Mesendoderm (in vitro differentiated cells): ENCODE data around the gene MAST4.
A peak's percentile ranks its signal among the peaks of the same experiment; 100 is the strongest.

Experiments used
- DNase-seq: peaks from one replicate; pipeline ENCODE4 v3.0.0; 2013
- H2AK5ac ChIP-seq: 2 replicates; pipeline ENCODE4 v1.6.1; 2013; ENCODE audit warnings: low read length, inconsistent platforms
- H2BK120ac ChIP-seq: 2 replicates; pipeline ENCODE4 v1.6.1; 2013; ENCODE audit warnings: low read depth, mild to moderate bottlenecking, low read length, moderate library complexity, mixed read lengths
- H2BK15ac ChIP-seq: replicated peaks from 2 replicates; pipeline ENCODE4 v1.6.1; 2013; ENCODE audit warnings: low read depth, mild to moderate bottlenecking, moderate library complexity
- H2BK5ac ChIP-seq: 2 replicates; pipeline ENCODE4 v1.6.1; 2013; ENCODE audit warnings: low read length, inconsistent platforms
- H3K18ac ChIP-seq: 2 replicates; pipeline ENCODE4 v1.6.1; 2013; ENCODE audit warnings: mild to moderate bottlenecking, low read length, mixed read lengths
- H3K23ac ChIP-seq: one replicate; pipeline ENCODE4 v1.6.1; 2013; ENCODE audit warnings: low read length
- H3K27ac ChIP-seq: 2 replicates; pipeline ENCODE4 v1.5.1; 2013; ENCODE audit warnings: low read depth, mild to moderate bottlenecking, inconsistent platforms, low read length, moderate library complexity
- H3K27me3 ChIP-seq: 2 replicates; pipeline ENCODE4 v1.6.1; 2013; ENCODE audit warnings: low read length, control low read depth, mild to moderate bottlenecking, inconsistent platforms; ENCODE audit not compliant: insufficient read depth, poor library complexity
- H3K36me3 ChIP-seq: 2 replicates; pipeline ENCODE4 v1.6.1; 2013; ENCODE audit warnings: low read length, inconsistent platforms; ENCODE audit not compliant: control insufficient read depth, insufficient read depth
- H3K4ac ChIP-seq: one replicate; pipeline ENCODE4 v1.6.1; 2013; ENCODE audit warnings: low read depth, mild to moderate bottlenecking, low read length, moderate library complexity
- H3K4me1 ChIP-seq: 2 replicates; pipeline ENCODE4 v1.6.1; 2013; ENCODE audit warnings: low read depth, low read length, inconsistent platforms; ENCODE audit not compliant: control insufficient read depth
- H3K4me2 ChIP-seq: 2 replicates; pipeline ENCODE4 v1.6.1; 2013; ENCODE audit warnings: low read length
- H3K4me3 ChIP-seq: 2 replicates; pipeline ENCODE4 v1.5.1; 2013; ENCODE audit warnings: mild to moderate bottlenecking, low read length
- H3K56ac ChIP-seq: one replicate; pipeline ENCODE4 v1.6.1; 2013; ENCODE audit warnings: low read length
- H3K79me1 ChIP-seq: 2 replicates; pipeline ENCODE4 v1.6.1; 2013; ENCODE audit warnings: low read length, inconsistent platforms
- H3K79me2 ChIP-seq: 2 replicates; pipeline ENCODE4 v1.6.1; 2013; ENCODE audit warnings: mild to moderate bottlenecking, low read length; ENCODE audit not compliant: control insufficient read depth, insufficient read depth
- H3K9ac ChIP-seq: 2 replicates; pipeline ENCODE4 v1.6.1; 2013; ENCODE audit warnings: low read length, inconsistent platforms
- H4K5ac ChIP-seq: one replicate; pipeline ENCODE4 v1.6.1; 2013; ENCODE audit warnings: low read length
- H4K8ac ChIP-seq: one replicate; pipeline ENCODE4 v1.6.1; 2013; ENCODE audit warnings: low read depth, mild to moderate bottlenecking, control low read depth, low read length, moderate library complexity
- WGBS: extraction: QIAGEN DNeasy Blood & Tissue Kit; methylation state at CpG from one replicate; pipeline ENCODE4 v1.1.7; 2013; ENCODE audit warnings: low lambda C conversion rate, missing lambda C conversion rate; ENCODE audit not compliant: insufficient coverage; ENCODE audit errors: extremely low coverage; 5-methylcytosine and 5-hydroxymethylcytosine counted together

MAST4 gene

GRCh38 chr5:66671305-66671704 is 75.1 kb downstream of the MAST4 start:
- WGBS: no CpG with 5 or more reads among the region's 2 CpGs
- no peaks in the 10 kb centered on the region for H3K36me3 ChIP-seq
- no peak overlapping the region for H4K5ac ChIP-seq
- H3K4ac ChIP-seq: no peak overlapping the region
- no peak overlapping the region for H2BK120ac ChIP-seq
- no peaks in the 10 kb centered on the region for H3K79me1 ChIP-seq
- H2AK5ac ChIP-seq: no peak overlapping the region
- no peaks in the 10 kb centered on the region for H3K79me2 ChIP-seq
- no peak overlapping the region for H2BK15ac ChIP-seq
- H2BK5ac ChIP-seq: no peak overlapping the region
- H4K8ac ChIP-seq: no peak overlapping the region
- no peak overlapping the region for H3K27ac ChIP-seq
- no peak overlapping the region for H3K23ac ChIP-seq
- no peaks in the 10 kb centered on the region for H3K4me1 ChIP-seq
- no peak overlapping the region for H3K4me3 ChIP-seq
- no peaks in the 10 kb centered on the region for H3K27me3 ChIP-seq
- DNase-seq: no peak
- no peak overlapping the region for H3K18ac ChIP-seq
- no peak overlapping the region for H3K56ac ChIP-seq
- H3K9ac ChIP-seq: no peak overlapping the region
- no peak overlapping the region for H3K4me2 ChIP-seq

GRCh38 chr5:66674802-66675201 is 78.6 kb downstream of the MAST4 start:
- no peak overlapping the region for H4K5ac ChIP-seq
- WGBS: no CpG with 5 or more reads among the region's 5 CpGs
- H3K23ac ChIP-seq: no peak overlapping the region
- no peaks in the 10 kb centered on the region for H3K79me2 ChIP-seq
- H3K9ac ChIP-seq: no peak overlapping the region
- H2BK5ac ChIP-seq: no peak overlapping the region
- H3K4me2 ChIP-seq: no peak overlapping the region
- no peak overlapping the region for H3K56ac ChIP-seq
- H2AK5ac ChIP-seq: no peak overlapping the region
- H3K4ac ChIP-seq: no peak overlapping the region
- no peak overlapping the region for H3K27ac ChIP-seq
- H4K8ac ChIP-seq: no peak overlapping the region
- H3K36me3 ChIP-seq: no peaks in the 10 kb centered on the region
- no peaks in the 10 kb centered on the region for H3K27me3 ChIP-seq
- no peaks in the 10 kb centered on the region for H3K4me1 ChIP-seq
- H2BK120ac ChIP-seq: no peak overlapping the region
- no peaks in the 10 kb centered on the region for H3K79me1 ChIP-seq
- H2BK15ac ChIP-seq: no peak overlapping the region
- H3K4me3 ChIP-seq: no peak overlapping the region
- no peak for DNase-seq
- no peak overlapping the region for H3K18ac ChIP-seq

- DNase-seq: no peak
- H2BK5ac ChIP-seq: no peak overlapping the region
- no peak overlapping the region for H3K56ac ChIP-seq
- no peak overlapping the region for H3K4me3 ChIP-seq
- no peaks in the 10 kb centered on the region for H3K4me1 ChIP-seq
- H2BK15ac ChIP-seq: no peak overlapping the region
- H3K79me1 ChIP-seq: no peaks in the 10 kb centered on the region
- H3K4me2 ChIP-seq: no peak overlapping the region
- no peak overlapping the region for H4K5ac ChIP-seq
- H2BK120ac ChIP-seq: no peak overlapping the region
- no peak overlapping the region for H3K4ac ChIP-seq
- no peaks in the 10 kb centered on the region for H3K79me2 ChIP-seq
- no peaks in the 10 kb centered on the region for H3K36me3 ChIP-seq
- H3K9ac ChIP-seq: no peak overlapping the region
- no peak overlapping the region for H3K18ac ChIP-seq
- H3K27ac ChIP-seq: no peak overlapping the region
- H3K27me3 ChIP-seq: no peaks in the 10 kb centered on the region
- H2AK5ac ChIP-seq: no peak overlapping the region
- no peak overlapping the region for H4K8ac ChIP-seq
- no peak overlapping the region for H3K23ac ChIP-seq
- no CpG with 5 or more reads among the region's 2 CpGs for WGBS
These were observed 79.2 kb downstream of the MAST4 start for GRCh38 chr5:66675406-66675805.

GRCh38 chr5:66680221-66680620 is 84.0 kb downstream of the MAST4 start:
- no CpG with 5 or more reads among the region's 3 CpGs for WGBS
- no peaks in the 10 kb centered on the region for H3K4me1 ChIP-seq
- H3K4me2 ChIP-seq: no peak overlapping the region
- no peak overlapping the region for H4K8ac ChIP-seq
- H4K5ac ChIP-seq: no peak overlapping the region
- H3K27me3 ChIP-seq: no peaks in the 10 kb centered on the region
- H3K79me1 ChIP-seq: no peaks in the 10 kb centered on the region
- H3K9ac ChIP-seq: no peak overlapping the region
- no peak overlapping the region for H2BK5ac ChIP-seq
- H3K23ac ChIP-seq: no peak overlapping the region
- no peak overlapping the region for H2BK120ac ChIP-seq
- no peak overlapping the region for H3K27ac ChIP-seq
- H3K56ac ChIP-seq: no peak overlapping the region
- no peak overlapping the region for H3K18ac ChIP-seq
- no peaks in the 10 kb centered on the region for H3K79me2 ChIP-seq
- no peak overlapping the region for H3K4me3 ChIP-seq
- no peaks in the 10 kb centered on the region for H3K36me3 ChIP-seq
- DNase-seq: peak; percentile 60
- H3K4ac ChIP-seq: no peak overlapping the region
- no peak overlapping the region for H2BK15ac ChIP-seq
- H2AK5ac ChIP-seq: no peak overlapping the region

GRCh38 chr5:66680804-66681203 is 84.6 kb downstream of the MAST4 start:
- Histone ChIP-seq H3K27me3 (no peaks in the 10 kb centered on the region), H4K8ac (no peak overlapping the region), H3K27ac (no peak overlapping the region), H2BK120ac (no peak overlapping the region), H3K79me1 (no peaks in the 10 kb centered on the region), H3K4me1 (no peaks in the 10 kb centered on the region), H2AK5ac (no peak overlapping the region), H3K18ac (no peak overlapping the region), H3K56ac (no peak overlapping the region), H3K4me3 (no peak overlapping the region), H3K4ac (no peak overlapping the region), H4K5ac (no peak overlapping the region), H3K9ac (no peak overlapping the region), H2BK15ac (no peak overlapping the region), H3K36me3 (no peaks in the 10 kb centered on the region), H3K79me2 (no peaks in the 10 kb centered on the region), H2BK5ac (no peak overlapping the region), H3K23ac (no peak overlapping the region), H3K4me2 (no peak overlapping the region)
- WGBS: no CpG with 5 or more reads among the region's 3 CpGs
- peak; percentile 21 for DNase-seq

- Histone ChIP-seq H3K18ac (no peak overlapping the region), H3K4me1 (no peaks in the 10 kb centered on the region), H3K27me3 (no peaks in the 10 kb centered on the region), H3K27ac (no peak overlapping the region), H2BK15ac (no peak overlapping the region), H3K4me2 (no peak overlapping the region), H3K23ac (no peak overlapping the region), H4K8ac (no peak overlapping the region), H3K4me3 (no peak overlapping the region), H3K79me1 (no peaks in the 10 kb centered on the region), H3K4ac (no peak overlapping the region), H2BK5ac (no peak overlapping the region), H3K79me2 (no peaks in the 10 kb centered on the region), H4K5ac (no peak overlapping the region), H3K9ac (no peak overlapping the region), H3K56ac (no peak overlapping the region), H2AK5ac (no peak overlapping the region), H3K36me3 (no peaks in the 10 kb centered on the region), H2BK120ac (no peak overlapping the region)
- no peak for DNase-seq
- no CpG with 5 or more reads among the region's 2 CpGs for WGBS
These were observed 88.5 kb downstream of the MAST4 start for GRCh38 chr5:66684663-66685062.
